Stimulated activated CD8-positive, alpha-beta memory T cell treated with anti-CD3 and anti-CD28 coated beads, Interleukin-4, amount 100 ng/mL, for 48 hours (primary cell): Measurements from ENCODE around the gene SRRT.

Experiments
- DNase-seq: peaks from one replicate; pipeline ENCODE4 v3.0.0-alpha.2; 2020

SRRT gene

GRCh38 chr7:100882785-100883526, 8.1 kb downstream of the SRRT start:
- DNase-seq = no peak

GRCh38 chr7:100884736-100885439, 10.0 kb downstream of the SRRT start:
- no peak for DNase-seq

- no peak for DNase-seq
These were observed 10.7 kb downstream of the SRRT start for GRCh38 chr7:100885440-100886141.

GRCh38 chr7:100886142-100886935, 11.4 kb downstream of the SRRT start:
- DNase-seq = no peak

GRCh38 chr7:100886936-100887515, 12.1 kb downstream of the SRRT start:
- no peak for DNase-seq

GRCh38 chr7:100887516-100888290, 12.8 kb downstream of the SRRT start:
- DNase-seq = peak; percentile 69

GRCh38 chr7:100888291-100888987, 13.5 kb downstream of the SRRT start:
- no peak for DNase-seq

- DNase-seq = no peak
These were observed 14.3 kb downstream of the SRRT start, which contains the start of gene UFSP1 for GRCh38 chr7:100888988-100889750. Gene UFSP1 (minus strand): TSS chr7:100889715. CDS start chr7:100889271, 444 bp downstream.

- DNase-seq = no peak
These were observed 16.0 kb downstream of the SRRT start for GRCh38 chr7:100890653-100891567.

GRCh38 chr7:100891568-100892247, 16.8 kb downstream of the SRRT start:
- no peak for DNase-seq

GRCh38 chr7:100892364-100893317, 17.7 kb downstream of the SRRT start:
- no peak for DNase-seq

GRCh38 chr7:100893318-100893895, 18.5 kb downstream of the SRRT start:
- no peak for DNase-seq

- DNase-seq = no peak
These were observed 19.2 kb downstream of the SRRT start for GRCh38 chr7:100893910-100894721.

GRCh38 chr7:100894860-100895700, 20.2 kb downstream of the SRRT start:
- DNase-seq = peak; percentile 85

- no peak for DNase-seq
These were observed 20.7 kb downstream of the SRRT start, which contains the start of gene ACHE for GRCh38 chr7:100895701-100895955. Gene ACHE (minus strand): TSS chr7:100895888. CDS start chr7:100894232, 1,656 bp downstream.
